HG03159 (cell line): ENCODE results near the gene C11orf86.
"Not testable (repeated sequence)": the region's sequence is repeated elsewhere in the genome, so short reads cannot be mapped to it uniquely, and the experiment has no call there.

Source experiments
- ATAC-seq: cut with Tn5 transposase; IDR thresholded peaks from one replicate; pipeline ENCODE4 v1.9.1; 2021; ENCODE audit warnings: mild to moderate bottlenecking, moderate library complexity; ENCODE audit not compliant: unreplicated experiment

The C11orf86 gene

GRCh38 chr11:66987924-66988637, 13.0 kb downstream of the C11orf86 start:
- no peak for ATAC-seq

GRCh38 chr11:66988741-66989140, 13.6 kb downstream of the C11orf86 start:
- ATAC-seq = not testable (repeated sequence)

GRCh38 chr11:66989360-66989759, 14.3 kb downstream of the C11orf86 start:
- not testable (repeated sequence) for ATAC-seq

- no peak for ATAC-seq
Observed at GRCh38 chr11:66992041-66992440, 16.9 kb downstream of the C11orf86 start.

- no peak for ATAC-seq
Observed at GRCh38 chr11:66996609-66997273, 21.6 kb downstream of the C11orf86 start.

- no peak for ATAC-seq
Observed at GRCh38 chr11:66999555-66999954, 24.5 kb downstream of the C11orf86 start.

- ATAC-seq = no peak
Observed at GRCh38 chr11:67001332-67001731, 26.2 kb downstream of the C11orf86 start.

GRCh38 chr11:67002297-67002913, 27.3 kb downstream of the C11orf86 start:
- no peak for ATAC-seq

GRCh38 chr11:67002921-67003411, 27.9 kb downstream of the C11orf86 start:
- ATAC-seq = no peak

GRCh38 chr11:67005200-67005599, 30.1 kb downstream of the C11orf86 start:
- not testable (repeated sequence) for ATAC-seq

GRCh38 chr11:67006029-67006884, 31.2 kb downstream of the C11orf86 start:
- no peak for ATAC-seq

- ATAC-seq = no peak
Observed at GRCh38 chr11:67007126-67007525, 32.0 kb downstream of the C11orf86 start.

- ATAC-seq = no peak
Observed at GRCh38 chr11:67010296-67010905, 35.3 kb downstream of the C11orf86 start.

GRCh38 chr11:67013511-67014045, 38.5 kb downstream of the C11orf86 start:
- ATAC-seq = no peak

GRCh38 chr11:67014343-67014742, 39.2 kb downstream of the C11orf86 start:
- no peak for ATAC-seq

GRCh38 chr11:67015048-67015447, 39.9 kb downstream of the C11orf86 start:
- ATAC-seq = no peak

- ATAC-seq = no peak
Observed at GRCh38 chr11:67016550-67016949, 41.4 kb downstream of the C11orf86 start.

- ATAC-seq = no peak
Observed at GRCh38 chr11:67020949-67021348, 45.8 kb downstream of the C11orf86 start.

- no peak for ATAC-seq
Observed at GRCh38 chr11:67022341-67022933, 47.3 kb downstream of the C11orf86 start.
